Activated naive CD4-positive, alpha-beta T cell treated with anti-CD3 and anti-CD28 coated beads, Interleukin-2, amount 50 U/mL, for 72 hours (primary cell): ENCODE results near the gene MOAP1. TPM values are rescaled to one million over a fixed set of nuclear protein-coding genes. Genes with fewer than 3 reads are reported as not detected.
"Not testable (repeated sequence)": the region's sequence is repeated elsewhere in the genome, so short reads cannot be mapped to it uniquely, and the experiment has no call there.

Experiments used
- ATAC-seq, 2 donors: fragments of 150-1000 bp; cut with Tn5 transposase; 2 replicates each; pipeline ENCODE4 v1.10.0; 2021; ENCODE audit warnings: mild to moderate bottlenecking in 2 of 2, moderate library complexity in 2 of 2
- DNase-seq, 2 donors: peaks; one replicate each; pipeline ENCODE4 v3.0.0; 2021 to 2022; ENCODE audit warnings: low spot score in 2 of 2
- H3K27ac Mint-ChIP-seq, 2 donors: one replicate each; pipeline ENCODE4 v1.8.0; 2022; ENCODE audit warnings: mild to moderate bottlenecking in 2 of 2, mixed read lengths in 2 of 2
- H3K36me3 Mint-ChIP-seq, 2 donors: one replicate each; pipeline ENCODE4 v1.8.0; 2022; ENCODE audit warnings: mixed read lengths in 2 of 2
- H3K9me3 Mint-ChIP-seq, 2 donors: one replicate each; pipeline ENCODE4 v1.8.0; 2022; ENCODE audit warnings: mixed read lengths in 2 of 2
- total RNA-seq, 2 donors: library from RNA; stranded (reverse); gene quantifications; one replicate each; pipeline ENCODE4 v1.2.3, GENCODE V29; 2022

The MOAP1 gene
- total RNA-seq, 2 donors from 2014 or later = 14.9 to 19.8 TPM

- Mint-ChIP-seq H3K27ac (no peak overlapping the region), H3K9me3 (no peaks in the 10 kb centered on the region), H3K36me3 (peaks cover 0 to 5% of the 10 kb centered on the region in 2 donors)
- ATAC-seq (no peak), DNase-seq (no peak)
Observed at GRCh38 chr14:93200553-93200952, 15.9 kb upstream of the MOAP1 start.

- Mint-ChIP-seq H3K36me3 (no peaks in the 10 kb centered on the region), H3K27ac (no peak overlapping the region), H3K9me3 (no peaks in the 10 kb centered on the region)
- DNase-seq (no peak), ATAC-seq (no peak)
Observed at GRCh38 chr14:93199031-93199430, 14.3 kb upstream of the MOAP1 start.

GRCh38 chr14:93195316-93195999, 10.8 kb upstream of the MOAP1 start:
- H3K9me3 Mint-ChIP-seq = no peaks in the 10 kb centered on the region
- H3K36me3 Mint-ChIP-seq = no peaks in the 10 kb centered on the region
- no peak for DNase-seq
- no peak for ATAC-seq
- peak overlapping the region in 1 of 2 donors; percentile 94 for H3K27ac Mint-ChIP-seq

- Mint-ChIP-seq H3K27ac (no peak overlapping the region), H3K36me3 (peaks cover 14 to 15% of the 10 kb centered on the region in 2 donors), H3K9me3 (no peaks in the 10 kb centered on the region)
- no peak for ATAC-seq
- DNase-seq = no peak
Observed at GRCh38 chr14:93186956-93187355, 2.3 kb upstream of the MOAP1 start.

GRCh38 chr14:93186466-93186865, 1.8 kb upstream of the MOAP1 start:
- peak overlapping the region in 1 of 2 donors; percentile 90 for H3K27ac Mint-ChIP-seq
- DNase-seq (no peak), ATAC-seq (no peak)
- no peaks in the 10 kb centered on the region for H3K9me3 Mint-ChIP-seq
- peaks cover 18 to 19% of the 10 kb centered on the region in 2 donors for H3K36me3 Mint-ChIP-seq

- ATAC-seq (no peak), DNase-seq (no peak)
- Mint-ChIP-seq H3K36me3 (peaks cover 18 to 19% of the 10 kb centered on the region in 2 donors), H3K27ac (peak overlapping the region; percentile 90 to 97), H3K9me3 (no peaks in the 10 kb centered on the region)
Observed at GRCh38 chr14:93185349-93185720, 638 bp upstream of the MOAP1 start.

GRCh38 chr14:93183596-93184317, 940 bp downstream of the MOAP1 start:
- no peak for DNase-seq
- Mint-ChIP-seq H3K36me3 (peaks cover 18 to 19% of the 10 kb centered on the region in 2 donors), H3K9me3 (no peaks in the 10 kb centered on the region), H3K27ac (peak overlapping the region; percentile 90 to 97)
- no peak for ATAC-seq

GRCh38 chr14:93175492-93175891, 9.2 kb downstream of the MOAP1 start:
- Mint-ChIP-seq H3K9me3 (no peaks in the 10 kb centered on the region), H3K36me3 (no peaks in the 10 kb centered on the region), H3K27ac (no peak overlapping the region)
- DNase-seq (no peak), ATAC-seq (no peak)

- DNase-seq, H3K27ac Mint-ChIP-seq, H3K9me3 Mint-ChIP-seq, ATAC-seq, H3K36me3 Mint-ChIP-seq: not testable (repeated sequence)
Observed at GRCh38 chr14:93174731-93175130, 10.0 kb downstream of the MOAP1 start.

GRCh38 chr14:93173943-93174395, 10.7 kb downstream of the MOAP1 start:
- DNase-seq (no peak), ATAC-seq (no peak)
- no peaks in the 10 kb centered on the region for H3K36me3 Mint-ChIP-seq
- H3K27ac Mint-ChIP-seq = no peak overlapping the region
- no peaks in the 10 kb centered on the region for H3K9me3 Mint-ChIP-seq

- no peak for ATAC-seq
Observed at GRCh38 chr14:93171376-93171775, 13.3 kb downstream of the MOAP1 start.

GRCh38 chr14:93170141-93170540, 14.6 kb downstream of the MOAP1 start:
- H3K27ac Mint-ChIP-seq, DNase-seq, ATAC-seq, H3K9me3 Mint-ChIP-seq, H3K36me3 Mint-ChIP-seq: not testable (repeated sequence)

More at GRCh38 chr14:93171376-93171775, 13.3 kb downstream of the MOAP1 start:
- no peaks in the 10 kb centered on the region for H3K36me3 Mint-ChIP-seq
- DNase-seq = no peak
- H3K27ac Mint-ChIP-seq = no peak overlapping the region
- no peaks in the 10 kb centered on the region for H3K9me3 Mint-ChIP-seq

- not testable (repeated sequence) for H3K9me3 Mint-ChIP-seq, H3K36me3 Mint-ChIP-seq, H3K27ac Mint-ChIP-seq, DNase-seq, ATAC-seq
Observed at GRCh38 chr14:93169619-93170018, 15.1 kb downstream of the MOAP1 start.

- not testable (repeated sequence) for ATAC-seq, H3K36me3 Mint-ChIP-seq, H3K9me3 Mint-ChIP-seq, H3K27ac Mint-ChIP-seq, DNase-seq
Observed at GRCh38 chr14:93168610-93169009, 16.1 kb downstream of the MOAP1 start.

- not testable (repeated sequence) for H3K27ac Mint-ChIP-seq, H3K9me3 Mint-ChIP-seq, H3K36me3 Mint-ChIP-seq, DNase-seq, ATAC-seq
Observed at GRCh38 chr14:93165271-93166265, 19.1 kb downstream of the MOAP1 start.

GRCh38 chr14:93163564-93163963, 21.1 kb downstream of the MOAP1 start:
- H3K36me3 Mint-ChIP-seq = no peaks in the 10 kb centered on the region
- H3K9me3 Mint-ChIP-seq = no peaks in the 10 kb centered on the region
- ATAC-seq = no peak
- no peak overlapping the region for H3K27ac Mint-ChIP-seq
- DNase-seq = no peak
